ENCODE measurements around the gene BDKRB1.

The BDKRB1 gene

DNA sequence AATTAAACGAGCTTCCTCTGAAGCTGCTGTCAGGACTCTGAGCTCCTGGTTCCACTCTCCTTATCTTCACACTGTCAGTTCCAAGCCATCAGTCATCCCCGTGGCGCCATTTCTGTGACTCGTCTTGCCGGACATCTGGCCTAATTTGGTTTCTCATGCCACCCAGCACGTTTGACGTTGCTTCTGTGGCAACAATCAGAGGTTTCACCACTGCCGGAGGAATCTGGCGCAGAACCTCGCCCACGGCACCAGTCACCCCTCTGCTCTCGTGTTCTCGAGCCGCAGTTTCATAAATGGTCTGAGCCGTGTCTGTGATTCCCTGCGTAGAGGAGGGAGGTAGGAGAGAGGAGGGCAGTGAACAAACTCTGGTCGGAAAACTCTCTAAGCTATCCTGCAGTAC, 29.7 kb downstream of the BDKRB1 start:
- DNase-seq: no peak

DNA sequence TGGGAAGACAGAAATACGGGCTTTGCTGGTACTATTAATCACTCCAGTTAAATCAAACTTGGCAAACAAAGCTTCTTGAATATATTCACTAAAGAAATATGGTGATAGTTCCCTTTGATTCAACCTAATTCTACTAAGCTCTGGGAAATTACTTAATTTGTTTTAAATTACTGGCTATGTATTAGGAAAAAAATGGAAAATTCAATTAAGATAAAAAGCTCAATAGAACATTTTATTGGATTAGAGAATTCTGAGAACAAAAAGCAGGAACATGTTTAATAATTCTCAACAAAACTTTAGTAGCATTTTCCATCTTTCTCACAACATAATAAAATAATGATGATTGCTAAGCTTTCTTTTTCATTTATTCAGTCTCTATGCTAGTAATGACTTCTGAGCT, 30.2 kb downstream of the BDKRB1 start:
- no peak for DNase-seq

DNA sequence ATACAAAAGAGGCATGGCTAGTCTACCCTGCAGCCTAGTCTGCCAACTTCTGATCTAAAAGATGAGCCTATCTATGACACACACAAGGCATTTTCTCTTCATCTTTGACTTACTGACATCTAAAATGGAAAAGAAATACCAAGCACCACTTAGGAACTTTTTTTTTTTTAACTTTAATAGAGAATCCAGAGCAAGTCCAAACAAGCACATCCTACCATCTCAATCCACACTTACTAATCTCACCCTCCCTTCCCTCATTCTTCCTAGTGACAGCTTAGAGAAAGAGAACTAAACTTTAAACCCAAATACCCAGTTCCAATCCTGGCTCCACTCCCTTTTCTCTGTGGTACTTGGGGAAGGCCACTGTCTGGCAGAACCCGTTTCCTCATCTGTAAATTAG, 31.8 kb downstream of the BDKRB1 start:
- no peak for DNase-seq

DNA sequence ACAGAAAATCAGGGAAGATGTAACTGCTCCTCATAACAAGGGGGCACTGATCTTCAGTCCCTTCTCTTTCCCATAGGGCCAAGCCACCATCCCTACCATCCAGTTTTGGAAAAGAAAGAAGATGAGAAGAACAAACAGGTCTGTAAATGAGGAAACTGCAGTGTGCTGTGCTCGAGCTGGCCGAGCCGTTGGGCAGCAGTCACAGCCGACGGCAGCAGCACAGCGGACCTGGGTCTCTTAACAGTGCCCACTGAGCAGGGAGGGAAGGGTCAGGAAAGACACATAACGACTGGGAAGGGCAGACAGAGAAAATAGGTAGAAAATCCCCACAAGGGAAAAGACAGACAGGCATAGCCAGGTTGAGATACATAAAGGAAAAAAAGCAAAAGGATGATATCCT, 38.2 kb downstream of the BDKRB1 start:
- no peak for DNase-seq

DNA sequence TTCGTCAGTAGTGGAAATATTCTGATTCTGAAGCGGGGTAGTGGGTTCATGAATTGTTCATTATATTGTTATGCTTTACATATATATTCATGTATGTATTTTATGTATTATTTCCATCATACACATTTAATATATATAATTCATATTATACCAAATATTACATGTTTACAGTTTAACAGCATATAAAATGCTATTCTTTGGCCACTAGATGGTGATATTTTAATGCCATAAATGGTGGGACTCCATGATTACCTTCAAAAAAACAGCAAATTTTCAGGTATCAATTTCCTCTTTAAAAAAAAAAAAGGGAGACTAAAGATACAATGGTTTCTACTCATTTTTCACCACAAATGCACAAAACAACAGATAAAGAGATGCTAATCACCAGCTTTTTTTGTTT, 41.0 kb downstream of the BDKRB1 start:
- DNase-seq: no peak

DNA sequence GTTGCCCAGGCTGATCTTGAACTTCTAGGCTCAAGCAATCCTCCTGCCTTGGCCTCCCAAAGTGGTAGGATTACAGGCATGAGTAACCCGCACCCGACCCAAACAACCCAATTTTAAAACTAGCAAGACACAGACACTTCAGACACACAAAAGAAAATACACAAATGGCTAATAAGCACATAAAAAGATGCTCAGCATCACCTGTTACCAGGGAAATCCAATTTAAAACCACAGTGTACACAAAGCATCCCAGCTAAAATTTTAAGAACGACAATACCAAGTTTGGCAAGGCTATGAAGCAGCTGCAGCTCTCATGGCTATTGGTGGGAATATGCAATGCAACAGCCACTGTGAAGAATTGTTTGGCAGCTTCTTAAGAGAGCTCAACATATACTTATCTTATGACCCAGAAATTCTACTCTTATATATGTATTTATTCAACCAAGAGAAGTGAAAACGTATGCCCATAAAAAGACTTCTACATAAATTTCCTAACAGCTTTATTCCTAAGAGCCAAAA, 42.0 kb downstream of the BDKRB1 start:
- DNase-seq: no peak

DNA sequence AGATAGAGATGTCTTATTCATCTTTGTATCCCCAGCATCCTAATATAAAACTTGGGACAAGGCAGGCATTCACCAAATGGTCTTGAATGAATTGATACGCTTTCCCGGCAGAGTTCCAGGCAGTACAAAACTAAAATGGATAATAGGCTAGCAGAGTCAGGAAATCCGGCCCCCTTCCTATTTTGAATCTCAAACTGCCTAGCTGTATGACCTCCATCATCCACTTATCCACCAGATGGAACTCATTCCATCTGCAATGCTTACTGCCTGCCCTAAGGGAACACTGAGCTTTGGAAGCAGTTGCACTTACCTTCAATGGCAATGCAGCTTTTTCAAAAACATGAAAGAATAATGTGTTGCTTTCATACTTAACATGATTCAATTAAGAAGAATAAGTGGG, 43.4 kb downstream of the BDKRB1 start:
- DNase-seq: no peak

DNA sequence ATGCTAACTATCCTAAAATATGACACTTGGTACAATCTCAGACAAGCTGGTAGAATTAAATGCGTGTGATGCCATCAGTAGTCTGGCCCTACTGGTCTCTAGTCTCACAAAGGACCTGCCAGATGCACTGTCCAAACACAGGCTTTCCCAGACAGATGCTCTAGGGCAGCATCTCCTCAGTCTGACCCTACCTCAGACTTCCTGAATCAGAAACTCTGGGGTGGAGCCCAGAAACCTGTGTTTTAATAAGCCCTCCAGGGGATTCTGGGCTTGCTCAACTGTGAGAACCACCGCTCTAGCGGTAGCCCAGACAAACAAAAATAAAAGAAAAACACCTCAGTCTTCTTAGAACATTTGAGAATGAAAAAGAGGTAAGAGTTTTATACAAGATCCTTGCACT, 48.0 kb downstream of the BDKRB1 start:
- no peak for DNase-seq

DNA sequence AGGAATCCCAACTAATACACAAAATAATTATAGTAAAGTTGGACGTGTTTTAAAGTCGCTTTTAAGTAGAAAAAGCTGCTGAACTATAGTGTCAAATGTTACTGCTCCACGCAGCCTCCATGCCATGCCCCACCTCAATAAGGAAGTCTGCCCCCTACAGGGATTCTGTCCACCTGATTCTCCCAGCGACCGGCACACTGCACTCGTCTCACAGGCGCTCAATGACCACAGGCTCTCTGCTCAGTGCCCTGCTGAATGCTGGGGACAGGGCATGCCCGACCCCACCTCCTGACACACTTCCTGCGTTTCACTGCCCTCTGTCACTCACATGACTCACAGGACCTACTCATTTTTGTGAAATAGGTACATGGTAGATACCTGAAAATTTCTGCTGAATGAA, 48.9 kb downstream of the BDKRB1 start:
- DNase-seq: no peak

DNA sequence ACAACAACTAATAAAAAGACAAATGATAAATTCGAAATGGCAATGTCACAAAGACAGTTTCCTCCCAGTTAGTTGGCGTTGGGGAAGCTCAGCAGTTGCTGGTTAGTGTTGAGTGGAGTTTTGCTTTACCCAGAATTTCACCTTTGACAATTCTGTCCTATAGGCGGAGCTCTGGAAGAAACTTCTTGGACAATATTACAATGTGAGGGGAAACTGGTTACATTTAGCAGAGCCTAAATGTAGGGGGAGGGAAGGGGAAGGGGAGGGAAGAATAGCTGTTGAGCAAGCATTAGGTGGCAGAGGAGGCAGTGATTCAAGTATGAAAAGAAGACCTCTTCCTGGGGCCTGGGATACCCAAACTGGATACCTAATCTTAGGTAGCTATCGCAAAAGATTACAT, 51.4 kb downstream of the BDKRB1 start:
- DNase-seq: no peak

DNA sequence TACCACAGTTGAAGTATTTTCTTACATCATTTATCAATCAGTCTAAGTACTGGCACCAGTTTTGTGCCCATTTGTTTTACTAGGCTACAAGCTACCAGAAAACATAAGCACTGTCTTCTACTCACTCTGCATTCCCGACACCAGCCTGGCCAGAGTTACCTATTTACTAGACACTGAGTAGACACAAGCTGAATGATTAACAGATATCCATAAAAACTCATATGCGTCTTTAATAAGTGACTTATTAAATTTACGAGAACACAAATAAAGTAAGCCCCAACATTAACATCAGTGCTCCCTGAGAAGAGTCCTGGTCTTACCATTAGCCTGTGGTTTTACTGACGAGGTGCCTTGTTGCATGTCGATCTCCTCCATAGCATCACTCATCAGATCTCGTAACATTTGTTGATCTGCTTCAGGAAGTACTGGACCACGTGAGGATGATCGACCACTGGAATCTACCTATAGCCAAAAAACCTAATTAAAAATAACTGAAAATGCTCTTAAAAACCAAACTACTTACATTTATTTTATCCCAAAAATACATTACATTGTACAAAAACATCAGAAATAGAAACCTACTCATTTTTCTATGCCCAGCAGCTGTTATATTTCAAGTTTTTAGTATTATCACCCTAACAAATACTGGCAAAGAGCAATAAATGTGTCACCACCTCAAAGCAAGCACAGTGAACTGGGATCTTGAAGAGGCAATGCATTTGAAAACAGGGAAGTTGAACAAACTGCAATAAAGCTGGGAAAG, 53.3 kb downstream of the BDKRB1 start:
- no peak for DNase-seq

DNA sequence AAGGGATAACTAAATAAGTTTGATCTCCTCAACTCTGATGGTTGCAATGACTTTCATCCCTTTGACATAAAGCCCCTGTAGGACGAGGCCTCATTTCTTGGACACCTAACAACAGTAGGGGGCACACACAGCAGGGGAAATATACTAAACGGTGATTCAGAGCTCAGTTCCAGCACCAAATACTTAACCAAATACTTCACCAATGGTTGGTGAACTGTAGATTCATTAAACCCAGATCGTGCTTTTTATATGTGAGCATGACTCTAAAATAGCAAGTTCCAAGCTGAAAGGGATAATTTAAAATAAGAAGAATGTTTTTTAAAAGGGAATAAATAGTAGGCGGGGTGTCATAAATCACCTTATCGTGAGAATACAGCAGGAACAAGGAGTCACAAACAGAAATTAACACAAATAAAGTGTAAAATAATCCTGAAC, 53.9 kb downstream of the BDKRB1 start:
- no peak for DNase-seq

DNA sequence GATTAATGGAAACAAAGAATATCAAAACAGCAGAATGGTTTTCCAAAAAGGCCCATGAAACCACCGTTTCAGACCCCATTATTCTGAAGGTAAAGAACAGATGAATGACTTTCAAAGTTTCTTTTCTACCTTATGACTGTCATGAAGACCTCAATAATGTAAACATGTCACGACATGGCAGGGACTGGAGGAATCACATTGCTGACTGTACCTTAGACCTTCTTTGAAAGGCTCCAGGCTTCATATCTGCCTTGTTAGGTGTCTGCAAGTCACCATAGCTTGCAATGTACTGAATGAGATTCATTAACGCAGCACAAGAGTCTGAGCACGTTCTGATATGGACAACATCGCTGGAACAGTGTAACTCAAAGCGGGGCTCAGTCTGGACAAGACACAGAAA, 54.9 kb downstream of the BDKRB1 start:
- no peak for DNase-seq

All from stimulated activated CD4-positive, alpha-beta T cell treated with anti-CD3 and anti-CD28 coated beads, Interleukin-2, amount 100 ng/mL, for 24 hours (primary cell).